ENCODE measurements around the gene WFS1. TPM values are rescaled to one million over a fixed set of nuclear protein-coding genes. Genes with fewer than 3 reads are reported as not detected.

WFS1 gene
- total and polyA plus RNA-seq, 2 of the 13 experiments (the other 11 are each of a cell fraction or from before 2014, with no cell fraction given) = 39.1 to 42.2 TPM

DNA sequence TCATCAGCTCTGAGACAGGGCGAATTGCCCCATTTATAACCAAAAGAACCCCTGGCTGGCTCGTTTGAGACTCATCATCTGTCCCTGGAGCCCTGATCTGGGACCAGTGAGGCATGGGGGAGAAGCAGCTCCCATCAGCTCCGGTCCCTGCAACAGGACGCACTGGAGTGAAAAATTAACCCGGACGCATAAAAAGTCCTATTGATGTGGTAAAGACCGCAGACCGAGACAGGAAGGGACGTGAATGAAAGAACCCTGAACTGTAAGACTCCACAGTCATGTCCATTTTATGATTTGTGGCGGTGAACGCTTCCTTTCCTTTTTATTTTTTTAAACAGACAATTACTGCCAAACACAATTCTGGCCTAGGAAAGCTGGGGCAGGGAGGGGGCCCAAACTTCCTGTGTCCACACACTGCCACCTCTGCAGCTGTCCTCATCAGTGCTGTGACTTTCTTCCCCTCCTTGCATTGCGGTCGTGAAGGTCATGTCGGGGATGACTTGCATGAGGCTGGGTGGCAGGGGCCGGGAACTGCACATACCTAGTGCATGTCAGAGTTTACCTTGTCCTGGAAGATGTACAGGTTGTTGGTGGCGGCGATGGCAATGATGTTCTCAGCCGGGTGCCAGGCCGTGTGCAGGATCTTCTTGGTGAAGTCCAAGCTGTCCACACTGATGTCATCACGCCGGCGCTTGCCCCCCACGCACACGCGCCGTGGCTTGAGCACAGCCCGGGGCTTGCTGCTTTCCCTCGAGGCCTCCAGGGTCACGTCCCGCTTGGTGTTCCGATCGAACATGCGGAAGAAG lies 53.3 kb downstream of the WFS1 start (continued):
- TF ChIP-seq, protein P1, sequence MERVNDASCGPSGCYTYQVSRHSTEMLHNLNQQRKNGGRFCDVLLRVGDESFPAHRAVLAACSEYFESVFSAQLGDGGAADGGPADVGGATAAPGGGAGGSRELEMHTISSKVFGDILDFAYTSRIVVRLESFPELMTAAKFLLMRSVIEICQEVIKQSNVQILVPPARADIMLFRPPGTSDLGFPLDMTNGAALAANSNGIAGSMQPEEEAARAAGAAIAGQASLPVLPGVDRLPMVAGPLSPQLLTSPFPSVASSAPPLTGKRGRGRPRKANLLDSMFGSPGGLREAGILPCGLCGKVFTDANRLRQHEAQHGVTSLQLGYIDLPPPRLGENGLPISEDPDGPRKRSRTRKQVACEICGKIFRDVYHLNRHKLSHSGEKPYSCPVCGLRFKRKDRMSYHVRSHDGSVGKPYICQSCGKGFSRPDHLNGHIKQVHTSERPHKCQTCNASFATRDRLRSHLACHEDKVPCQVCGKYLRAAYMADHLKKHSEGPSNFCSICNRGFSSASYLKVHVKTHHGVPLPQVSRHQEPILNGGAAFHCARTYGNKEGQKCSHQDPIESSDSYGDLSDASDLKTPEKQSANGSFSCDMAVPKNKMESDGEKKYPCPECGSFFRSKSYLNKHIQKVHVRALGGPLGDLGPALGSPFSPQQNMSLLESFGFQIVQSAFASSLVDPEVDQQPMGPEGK (CRISPR knock-in tag; IDR thresholded peaks at IDR 0.05) = peak; percentile 94
- no peak for TF ChIP-seq ZNF451 (CRISPR knock-in tag; IDR thresholded peaks at IDR 0.05)
- TF ChIP-seq ZNF510 (CRISPR knock-in tag; IDR thresholded peaks at IDR 0.05; ENCODE audit: low read depth) = no peak
- TF ChIP-seq ZNF569 (CRISPR knock-in tag; IDR thresholded peaks at IDR 0.05; ENCODE audit: borderline replicate concordance) = no peak
- TF ChIP-seq ZNF652 (CRISPR knock-in tag; IDR thresholded peaks at IDR 0.05; ENCODE audit: borderline replicate concordance, low read depth) = peak; percentile 34; the same call in 1 of the 2 replicates
- no peak for TF ChIP-seq ZNF234 (CRISPR knock-in tag; conservative IDR thresholded peaks at IDR 0.05)
- TF ChIP-seq GATAD1 (CRISPR knock-in tag; IDR thresholded peaks at IDR 0.05) = peak; percentile 42; the same call in 1 of the 2 replicates
- peak; percentile 79 for TF ChIP-seq ZFX (CRISPR knock-in tag; IDR thresholded peaks at IDR 0.05; ENCODE audit: low read depth)
- TF ChIP-seq, protein P2, sequence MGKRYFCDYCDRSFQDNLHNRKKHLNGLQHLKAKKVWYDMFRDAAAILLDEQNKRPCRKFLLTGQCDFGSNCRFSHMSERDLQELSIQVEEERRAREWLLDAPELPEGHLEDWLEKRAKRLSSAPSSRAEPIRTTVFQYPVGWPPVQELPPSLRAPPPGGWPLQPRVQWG (CRISPR knock-in tag; IDR thresholded peaks at IDR 0.05; ENCODE audit: borderline replicate concordance, low read depth) = no peak
- TF ChIP-seq, protein P3, sequence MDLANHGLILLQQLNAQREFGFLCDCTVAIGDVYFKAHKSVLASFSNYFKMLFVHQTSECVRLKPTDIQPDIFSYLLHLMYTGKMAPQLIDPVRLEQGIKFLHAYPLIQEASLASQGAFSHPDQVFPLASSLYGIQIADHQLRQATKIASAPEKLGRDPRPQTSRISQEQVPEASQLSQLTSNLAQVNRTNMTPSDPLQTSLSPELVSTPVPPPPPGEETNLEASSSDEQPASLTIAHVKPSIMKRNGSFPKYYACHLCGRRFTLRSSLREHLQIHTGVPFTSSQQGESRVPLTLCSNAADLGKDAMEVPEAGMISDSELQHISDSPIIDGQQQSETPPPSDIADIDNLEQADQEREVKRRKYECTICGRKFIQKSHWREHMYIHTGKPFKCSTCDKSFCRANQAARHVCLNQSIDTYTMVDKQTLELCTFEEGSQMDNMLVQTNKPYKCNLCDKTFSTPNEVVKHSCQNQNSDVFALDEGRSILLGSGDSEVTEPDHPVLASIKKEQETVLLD (CRISPR knock-in tag; IDR thresholded peaks at IDR 0.05; ENCODE audit: low read depth) = 0 out of 2 replicates have a peak, but pooled peaks have one; percentile 55
- TF ChIP-seq, protein P4, sequence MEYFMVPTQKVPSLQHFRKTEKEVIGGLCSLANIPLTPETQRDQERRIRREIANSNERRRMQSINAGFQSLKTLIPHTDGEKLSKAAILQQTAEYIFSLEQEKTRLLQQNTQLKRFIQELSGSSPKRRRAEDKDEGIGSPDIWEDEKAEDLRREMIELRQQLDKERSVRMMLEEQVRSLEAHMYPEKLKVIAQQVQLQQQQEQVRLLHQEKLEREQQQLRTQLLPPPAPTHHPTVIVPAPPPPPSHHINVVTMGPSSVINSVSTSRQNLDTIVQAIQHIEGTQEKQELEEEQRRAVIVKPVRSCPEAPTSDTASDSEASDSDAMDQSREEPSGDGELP (IDR thresholded peaks at IDR 0.05; ENCODE audit: borderline replicate concordance, low read depth) = peak; percentile 48; the same call in 1 of the 2 replicates
- TF ChIP-seq, protein P5, sequence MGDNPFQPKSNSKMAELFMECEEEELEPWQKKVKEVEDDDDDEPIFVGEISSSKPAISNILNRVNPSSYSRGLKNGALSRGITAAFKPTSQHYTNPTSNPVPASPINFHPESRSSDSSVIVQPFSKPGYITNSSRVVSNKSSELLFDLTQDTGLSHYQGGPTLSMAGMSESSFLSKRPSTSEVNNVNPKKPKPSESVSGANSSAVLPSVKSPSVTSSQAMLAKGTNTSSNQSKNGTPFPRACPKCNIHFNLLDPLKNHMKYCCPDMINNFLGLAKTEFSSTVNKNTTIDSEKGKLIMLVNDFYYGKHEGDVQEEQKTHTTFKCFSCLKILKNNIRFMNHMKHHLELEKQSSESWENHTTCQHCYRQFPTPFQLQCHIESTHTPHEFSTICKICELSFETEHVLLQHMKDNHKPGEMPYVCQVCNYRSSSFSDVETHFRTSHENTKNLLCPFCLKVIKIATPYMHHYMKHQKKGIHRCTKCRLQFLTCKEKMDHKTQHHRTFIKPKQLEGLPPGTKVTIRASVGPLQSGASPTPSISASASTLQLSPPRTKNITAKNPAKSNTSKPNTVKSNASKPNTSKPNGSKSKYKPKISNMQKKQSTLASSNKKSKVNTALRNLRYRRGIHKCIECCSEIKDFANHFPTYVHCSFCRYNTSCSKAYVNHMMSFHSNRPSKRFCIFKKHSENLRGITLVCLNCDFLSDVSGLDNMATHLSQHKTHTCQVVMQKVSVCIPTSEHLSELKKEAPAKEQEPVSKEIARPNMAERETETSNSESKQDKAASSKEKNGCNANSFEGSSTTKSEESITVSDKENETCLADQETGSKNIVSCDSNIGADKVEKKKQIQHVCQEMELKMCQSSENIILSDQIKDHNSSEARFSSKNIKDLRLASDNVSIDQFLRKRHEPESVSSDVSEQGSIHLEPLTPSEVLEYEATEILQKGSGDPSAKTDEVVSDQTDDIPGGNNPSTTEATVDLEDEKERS (CRISPR knock-in tag; IDR thresholded peaks at IDR 0.05) = peak; percentile 60; the same call in 1 of the 2 replicates
- TF ChIP-seq, protein P6, sequence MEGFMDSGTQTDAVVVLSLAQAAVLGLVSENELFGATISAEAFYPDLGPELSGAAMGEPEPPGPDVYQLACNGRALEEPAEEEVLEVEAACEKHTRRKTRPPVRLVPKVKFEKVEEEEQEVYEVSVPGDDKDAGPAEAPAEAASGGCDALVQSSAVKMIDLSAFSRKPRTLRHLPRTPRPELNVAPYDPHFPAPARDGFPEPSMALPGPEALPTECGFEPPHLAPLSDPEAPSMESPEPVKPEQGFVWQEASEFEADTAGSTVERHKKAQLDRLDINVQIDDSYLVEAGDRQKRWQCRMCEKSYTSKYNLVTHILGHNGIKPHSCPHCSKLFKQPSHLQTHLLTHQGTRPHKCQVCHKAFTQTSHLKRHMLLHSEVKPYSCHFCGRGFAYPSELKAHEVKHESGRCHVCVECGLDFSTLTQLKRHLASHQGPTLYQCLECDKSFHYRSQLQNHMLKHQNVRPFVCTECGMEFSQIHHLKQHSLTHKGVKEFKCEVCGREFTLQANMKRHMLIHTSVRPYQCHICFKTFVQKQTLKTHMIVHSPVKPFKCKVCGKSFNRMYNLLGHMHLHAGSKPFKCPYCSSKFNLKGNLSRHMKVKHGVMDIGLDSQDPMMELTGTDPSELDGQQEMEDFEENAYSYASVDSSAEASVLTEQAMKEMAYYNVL (CRISPR knock-in tag; IDR thresholded peaks at IDR 0.05; ENCODE audit: borderline replicate concordance) = peak; percentile 87
- TF ChIP-seq, protein P7, sequence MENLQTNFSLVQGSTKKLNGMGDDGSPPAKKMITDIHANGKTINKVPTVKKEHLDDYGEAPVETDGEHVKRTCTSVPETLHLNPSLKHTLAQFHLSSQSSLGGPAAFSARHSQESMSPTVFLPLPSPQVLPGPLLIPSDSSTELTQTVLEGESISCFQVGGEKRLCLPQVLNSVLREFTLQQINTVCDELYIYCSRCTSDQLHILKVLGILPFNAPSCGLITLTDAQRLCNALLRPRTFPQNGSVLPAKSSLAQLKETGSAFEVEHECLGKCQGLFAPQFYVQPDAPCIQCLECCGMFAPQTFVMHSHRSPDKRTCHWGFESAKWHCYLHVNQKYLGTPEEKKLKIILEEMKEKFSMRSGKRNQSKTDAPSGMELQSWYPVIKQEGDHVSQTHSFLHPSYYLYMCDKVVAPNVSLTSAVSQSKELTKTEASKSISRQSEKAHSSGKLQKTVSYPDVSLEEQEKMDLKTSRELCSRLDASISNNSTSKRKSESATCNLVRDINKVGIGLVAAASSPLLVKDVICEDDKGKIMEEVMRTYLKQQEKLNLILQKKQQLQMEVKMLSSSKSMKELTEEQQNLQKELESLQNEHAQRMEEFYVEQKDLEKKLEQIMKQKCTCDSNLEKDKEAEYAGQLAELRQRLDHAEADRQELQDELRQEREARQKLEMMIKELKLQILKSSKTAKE (CRISPR knock-in tag; IDR thresholded peaks at IDR 0.05; ENCODE audit: borderline replicate concordance) = peak; percentile 85
- no peak for TF ChIP-seq AHR (CRISPR knock-in tag; IDR thresholded peaks at IDR 0.05)
